GM18907 (cell line): ENCODE results near the gene PFKFB4.
"Not testable (repeated sequence)": the region's sequence is repeated elsewhere in the genome, so short reads cannot be mapped to it uniquely, and the experiment has no call there.

Experiments
- ATAC-seq: cut with Tn5 transposase; IDR thresholded peaks from one replicate; pipeline ENCODE4 v1.9.1; 2021; ENCODE audit warnings: mild to moderate bottlenecking, moderate library complexity; ENCODE audit not compliant: unreplicated experiment

Gene PFKFB4

GRCh38 chr3:48535578-48535977 is 21.0 kb downstream of the PFKFB4 start:
- no peak for ATAC-seq

GRCh38 chr3:48532977-48533337 is 23.6 kb downstream of the PFKFB4 start:
- ATAC-seq = no peak

- no peak for ATAC-seq
Measured at GRCh38 chr3:48532271-48532976, 24.2 kb downstream of the PFKFB4 start.

GRCh38 chr3:48530701-48531100 is 25.9 kb downstream of the PFKFB4 start:
- not testable (repeated sequence) for ATAC-seq

- no peak for ATAC-seq
Measured at GRCh38 chr3:48528754-48529153, 27.8 kb downstream of the PFKFB4 start.

GRCh38 chr3:48528048-48528447 is 28.6 kb downstream of the PFKFB4 start:
- no peak for ATAC-seq

- no peak for ATAC-seq
Measured at GRCh38 chr3:48524970-48525369, 31.6 kb downstream of the PFKFB4 start.

GRCh38 chr3:48521635-48522034 is 35.0 kb downstream of the PFKFB4 start:
- ATAC-seq = no peak

GRCh38 chr3:48519277-48519643 is 37.3 kb downstream of the PFKFB4 start:
- no peak for ATAC-seq

- no peak for ATAC-seq
Measured at GRCh38 chr3:48518638-48519276, 37.8 kb downstream of the PFKFB4 start.

- no peak for ATAC-seq
Measured at GRCh38 chr3:48518069-48518468, 38.5 kb downstream of the PFKFB4 start.

GRCh38 chr3:48516571-48516970 is 40.0 kb downstream of the PFKFB4 start:
- no peak for ATAC-seq

- ATAC-seq = no peak
Measured at GRCh38 chr3:48514431-48515227, 42.0 kb downstream of the PFKFB4 start.

GRCh38 chr3:48511551-48511950 is 45.1 kb downstream of the PFKFB4 start:
- ATAC-seq = no peak

- peak; percentile 71 for ATAC-seq
Measured at GRCh38 chr3:48507256-48508061, 49.1 kb downstream of the PFKFB4 start.

GRCh38 chr3:48505968-48506504 is 50.6 kb downstream of the PFKFB4 start:
- ATAC-seq = no peak

GRCh38 chr3:48505146-48505545 is 51.5 kb downstream of the PFKFB4 start:
- ATAC-seq = no peak

GRCh38 chr3:48504051-48504946 is 52.3 kb downstream of the PFKFB4 start, which contains the start of gene SHISA5:
SHISA5 (minus strand) TSS chr3:48504174; CDS start chr3:48504094, 80 bp downstream.
- no peak for ATAC-seq

GRCh38 chr3:48503401-48504050 is 53.1 kb downstream of the PFKFB4 start:
- ATAC-seq = no peak
